K562 (cell line): ENCODE data around the gene DGKZ. TPM values are rescaled to one million over a fixed set of nuclear protein-coding genes. Genes with fewer than 3 reads are reported as not detected.

Experiments
- ADNP ChIP-seq: fragments of 200-800 bp; sonication (Bioruptor generic); IDR thresholded peaks from 2 replicates; pipeline ENCODE4 v1.6.1; 2016; ENCODE audit warnings: missing genetic modification characterization, missing compliant biosample characterization
- ATF7 ChIP-seq: fragments of 450-650 bp; IDR thresholded peaks from 2 replicates; pipeline ENCODE4 v1.7.1; 2014; ENCODE audit warnings: mild to moderate bottlenecking, moderate library complexity
- CHD2 ChIP-seq: IDR thresholded peaks from 2 replicates; pipeline ENCODE4 v1.6.1; 2011; ENCODE audit warnings: low read depth, low read length
- CREB1 ChIP-seq, 2 experiments: sonication (generic) in 1 of 2; formaldehyde crosslinking in 1 of 2; IDR thresholded peaks; 2 replicates each; pipeline versions ENCODE4 v1.6.1 to v1.8.0; 2012 to 2022; ENCODE audit warnings: inconsistent platforms in 1 of 2, mild to moderate bottlenecking in 1 of 2, missing genetic modification reagents in 1 of 2, moderate library complexity in 1 of 2
- DLX4 ChIP-seq: fragments of 250-450 bp; sonication (Bioruptor Pico); IDR thresholded peaks from 2 replicates; pipeline ENCODE4 v1.6.1; 2021; ENCODE audit warnings: mild to moderate bottlenecking
- FOS ChIP-seq: IDR thresholded peaks from 3 replicates; pipeline ENCODE4 v1.6.1; 2011; ENCODE audit not compliant: insufficient read length; ENCODE audit errors: extremely low read depth
- FOXJ3 ChIP-seq: sonication (generic); formaldehyde crosslinking; IDR thresholded peaks from 2 replicates; pipeline ENCODE4 v1.4.0; 2020; ENCODE audit warnings: mild to moderate bottlenecking, missing genetic modification reagents
- FOXM1 ChIP-seq, 2 experiments: fragments of 450-650 bp in 1 of 2; sonication (generic) in 1 of 2; formaldehyde crosslinking in 1 of 2; IDR thresholded peaks; 2 replicates each; pipeline versions ENCODE4 v1.6.1 to v1.9.0; 2017 to 2022; ENCODE audit warnings: low read depth in 2 of 2, mild to moderate bottlenecking in 2 of 2, missing genetic modification reagents in 1 of 2, moderate library complexity in 1 of 2
- HDAC6 ChIP-seq: IDR thresholded peaks from 2 replicates; pipeline ENCODE4 v1.6.1; 2012; ENCODE audit warnings: low read depth, mild to moderate bottlenecking, control low read depth, inconsistent platforms, low read length, moderate library complexity
- HES1 ChIP-seq: fragments of 450-650 bp; IDR thresholded peaks from 2 replicates; pipeline ENCODE4 v1.6.1; 2016; ENCODE audit warnings: low read depth, mild to moderate bottlenecking, moderate library complexity
- LEF1 ChIP-seq: fragments of 450-650 bp; IDR thresholded peaks from 2 replicates; pipeline ENCODE4 v1.6.1; 2016; ENCODE audit warnings: mild to moderate bottlenecking
- MLLT1 ChIP-seq, 2 experiments: fragments of 450-650 bp; IDR thresholded peaks; 2 replicates each; pipeline ENCODE4 v1.6.1; 2016
- MYC ChIP-seq, 2 experiments: fragments of 250-450 bp in 1 of 2; sonication (Bioruptor Pico) in 1 of 2; IDR thresholded peaks; 2 replicates each; pipeline versions ENCODE4 v1.5.1 to v1.6.1; 2012 to 2021; ENCODE audit warnings: low read depth in 2 of 2, borderline replicate concordance in 1 of 2, improper control_type of control experiment in 1 of 2, low read length in 1 of 2, mild to moderate bottlenecking in 1 of 2, moderate library complexity in 1 of 2
- MYNN ChIP-seq, 2 experiments: sonication (generic); formaldehyde crosslinking in 1 of 2; IDR thresholded peaks; 2 replicates each; pipeline versions ENCODE4 v1.5.0 to v1.6.1; 2016 to 2020; ENCODE audit warnings: antibody characterized with exemption in 1 of 2, missing genetic modification reagents in 1 of 2
- NCOR1 ChIP-seq: fragments of 450-650 bp; IDR thresholded peaks from 2 replicates; pipeline ENCODE4 v1.6.1; 2016; ENCODE audit warnings: mild to moderate bottlenecking, moderate library complexity
- NFE2 ChIP-seq: IDR thresholded peaks from 2 replicates; pipeline ENCODE4 v1.6.1; 2014; ENCODE audit warnings: antibody characterized with exemption, low read depth
- NFRKB ChIP-seq: fragments of 450-650 bp; IDR thresholded peaks from 2 replicates; pipeline ENCODE4 v1.6.1; 2016; ENCODE audit warnings: low read depth
- PML ChIP-seq: IDR thresholded peaks from 2 replicates; pipeline ENCODE4 v1.6.1; 2012; ENCODE audit warnings: low read length, inconsistent platforms
- RB1 ChIP-seq: fragments of 450-650 bp; IDR thresholded peaks from 2 replicates; pipeline ENCODE4 v1.6.1; 2017; ENCODE audit warnings: low read depth, mild to moderate bottlenecking
- RCOR1 ChIP-seq, 2 experiments: IDR thresholded peaks; 2 replicates each; pipeline ENCODE4 v1.6.1; 2012; ENCODE audit warnings: low read depth in 2 of 2, low read length in 2 of 2, borderline replicate concordance in 1 of 2, improper control_type of control experiment in 1 of 2
- SMARCA5 ChIP-seq: fragments of 450-650 bp; IDR thresholded peaks from 2 replicates; pipeline ENCODE4 v1.6.1; 2016
- SP1 ChIP-seq: sonication (generic); formaldehyde crosslinking; IDR thresholded peaks from 2 replicates; pipeline ENCODE4 v1.8.1; 2022; ENCODE audit warnings: mild to moderate bottlenecking, missing genetic modification reagents
- TBL1XR1 ChIP-seq, 2 experiments: IDR thresholded peaks; 2 replicates each; pipeline ENCODE4 v1.6.1; 2012; ENCODE audit warnings: improper control_type of control experiment in 2 of 2, low read length in 2 of 2, mild to moderate bottlenecking in 1 of 2
- TCF15 ChIP-seq: fragments of 250-450 bp; sonication (Bioruptor Pico); IDR thresholded peaks from 2 replicates; pipeline ENCODE4 v1.8.0; 2022; ENCODE audit warnings: moderate library complexity, mild to moderate bottlenecking, inconsistent platforms
- TEAD2 ChIP-seq: fragments of 450-650 bp; IDR thresholded peaks from 2 replicates; pipeline ENCODE4 v1.6.1; 2016; ENCODE audit warnings: missing genetic modification characterization, control low read depth, missing compliant biosample characterization
- polyA plus RNA-seq, 8 experiments: library from polyadenylated mRNA; depleted of rRNA in 4 of 8; stranded (reverse) in 5 of 8; unstranded in 3 of 8; fragments of >200 nt; fragmentation: Nextera tagmentation in 2 of 8; fragmentation: Illumina TruSeq in 1 of 8; extraction: Ambion mirVana in 2 of 8; extraction: Trizol in 1 of 8; gene quantifications; 2 replicates each; pipeline versions ENCODE4 v1.2.1 to v1.2.3, GENCODE V29; 2011 to 2014; ENCODE audit warnings: inconsistent platforms in 1 of 8, missing spikeins in 1 of 8
- total RNA-seq, 7 experiments: library from RNA; depleted of rRNA in 6 of 7; stranded (reverse); fragments of >200 nt in 6 of 7; fragmentation: Illumina TruSeq in 2 of 7; extraction: Trizol in 2 of 7; gene quantifications; 2 replicates each; pipeline versions ENCODE4 v1.2.1 to v1.2.3, GENCODE V29; 2011 to 2021; ENCODE audit warnings: low replicate concordance in 1 of 7

Gene DGKZ
- total and polyA plus RNA-seq, 9 of the 15 experiments (the other 6 are each of a cell fraction or from before 2014, with no cell fraction given) = 0.51 to 100 (median 44.2) TPM

- TF ChIP-seq CREB1 (IDR thresholded peaks at IDR 0.05) (no peak), CREB1 (CRISPR knock-in tag; IDR thresholded peaks at IDR 0.05) (no peak), RB1 (peak; percentile 13; the same call in 1 of the 2 replicates), FOS (no peak), ATF7 (0 out of 2 replicates have a peak, but pooled peaks have one; percentile 43), MLLT1 (IDR thresholded peaks at IDR 0.05) (peak in 1 of 2 experiments; percentile 94; a peak in 2 of 4 replicates), LEF1 (peak; percentile 38; the same call in 1 of the 2 replicates), MYC (IDR thresholded peaks at IDR 0.05; ENCODE audit: low read depth, low read length) (no peak), MYC (CRISPR knock-in tag; IDR thresholded peaks at IDR 0.05; ENCODE audit: borderline replicate concordance, low read depth) (no peak), PML (0 out of 2 replicates have a peak, but pooled peaks have one; percentile 31), TCF15 (no peak), ADNP (tag) (no peak), HDAC6 (no peak), DLX4 (CRISPR knock-in tag) (no peak), HES1 (peak; percentile 94), TBL1XR1 (IDR thresholded peaks at IDR 0.05; ENCODE audit: low read length in 2 of 2) (peak in 1 of 2 experiments; percentile 77; a peak in 1 of 4 replicates), TEAD2 (tag) (no peak), MYNN (IDR thresholded peaks at IDR 0.05) (0 out of 2 replicates have a peak, but pooled peaks have one; percentile 21), MYNN (CRISPR knock-in tag; IDR thresholded peaks at IDR 0.05) (no peak), FOXJ3 (CRISPR knock-in tag) (no peak), NCOR1 (peak; percentile 59), SP1 (peak; percentile 52; the same call in 1 of the 2 replicates), NFRKB (no peak), SMARCA5 (peak; percentile 65; the same call in 1 of the 2 replicates), RCOR1 (IDR thresholded peaks at IDR 0.05; ENCODE audit: borderline replicate concordance in 1 of 2, low read depth in 2 of 2, low read length in 2 of 2) (peak in 1 of 2 experiments; percentile 96; a peak in 2 of 4 replicates), FOXM1 (IDR thresholded peaks at IDR 0.05; ENCODE audit: low read depth) (no peak), FOXM1 (CRISPR knock-in tag; IDR thresholded peaks at IDR 0.05; ENCODE audit: low read depth) (no peak), NFE2 (peak; percentile 30; the same call in 1 of the 2 replicates), CHD2 (no peak)
Observed at GRCh38 chr11:46336563-46337180, 10.6 kb upstream of the DGKZ start (continued).
